ENCODE data around the gene OR1B1.
A peak's percentile ranks its signal among the peaks of the same experiment; 100 is the strongest.
"Not testable (repeated sequence)": the region's sequence is repeated elsewhere in the genome, so short reads cannot be mapped to it uniquely, and the experiment has no call there.

Gene OR1B1

DNA sequence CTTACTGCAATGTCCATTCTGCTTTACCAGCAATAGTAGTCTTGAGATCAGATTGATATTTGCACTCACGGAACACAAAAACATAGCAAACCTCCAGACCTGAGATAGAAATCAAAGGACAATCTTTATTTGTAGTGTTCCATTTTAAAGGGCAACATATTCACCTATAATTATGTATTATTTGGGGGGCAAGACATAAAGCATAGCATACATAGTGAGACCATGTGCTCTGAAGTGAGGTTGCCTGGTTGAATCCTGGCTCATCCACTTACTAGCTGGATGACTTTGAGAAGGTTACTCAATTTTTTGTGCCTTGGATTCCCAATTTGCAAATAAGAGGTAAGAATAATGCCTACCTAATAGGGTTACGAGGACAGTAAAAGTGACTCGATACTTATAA lies at the start of gene OR1B1:
TSS of gene OR1B1 (minus strand) at position 101 of the 400 bp plus-strand sequence.
- no peak for DNase-seq (ENCODE audit: low spot score)

DNA sequence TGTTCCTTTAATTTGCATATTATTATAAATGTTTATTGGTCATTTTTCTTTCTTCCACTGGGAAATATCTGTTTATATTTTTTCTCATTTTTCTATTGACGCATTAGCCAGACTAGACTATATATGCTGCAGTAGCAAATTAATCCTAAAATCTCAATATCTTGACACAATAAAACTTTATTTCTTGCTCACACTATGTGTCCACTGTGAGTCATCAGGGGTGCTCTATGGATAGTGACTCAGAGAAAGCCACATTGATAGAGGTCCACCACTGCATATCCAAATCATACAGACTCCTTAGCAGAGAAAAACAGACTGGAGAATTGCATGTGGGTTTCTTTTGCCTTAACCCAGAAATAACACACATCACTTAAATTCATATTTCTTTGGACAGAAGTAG lies 38.3 kb upstream of the OR1B1 start:
- DNase-seq (ENCODE audit: low spot score) = no peak

DNA sequence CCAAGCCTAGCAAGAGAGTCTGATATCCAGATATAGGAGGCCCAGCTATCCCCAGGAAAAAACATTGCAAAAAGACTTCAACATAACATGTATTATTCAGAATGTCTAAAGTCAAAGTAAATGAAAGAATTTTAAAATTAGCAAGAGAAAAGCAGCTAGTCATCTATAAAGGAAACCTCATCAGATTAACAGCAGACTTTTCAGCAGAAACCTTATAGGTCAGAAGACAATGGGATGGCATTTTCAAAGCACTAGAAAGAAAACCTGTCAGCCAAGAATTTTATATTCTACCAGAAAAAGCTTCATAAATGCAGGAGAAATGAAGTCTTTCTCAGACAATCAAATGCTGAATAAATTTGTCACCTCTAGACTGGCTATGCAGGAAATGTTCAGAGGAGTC lies 27.4 kb upstream of the OR1B1 start:
- no peak for DNase-seq (ENCODE audit: low spot score)

DNA sequence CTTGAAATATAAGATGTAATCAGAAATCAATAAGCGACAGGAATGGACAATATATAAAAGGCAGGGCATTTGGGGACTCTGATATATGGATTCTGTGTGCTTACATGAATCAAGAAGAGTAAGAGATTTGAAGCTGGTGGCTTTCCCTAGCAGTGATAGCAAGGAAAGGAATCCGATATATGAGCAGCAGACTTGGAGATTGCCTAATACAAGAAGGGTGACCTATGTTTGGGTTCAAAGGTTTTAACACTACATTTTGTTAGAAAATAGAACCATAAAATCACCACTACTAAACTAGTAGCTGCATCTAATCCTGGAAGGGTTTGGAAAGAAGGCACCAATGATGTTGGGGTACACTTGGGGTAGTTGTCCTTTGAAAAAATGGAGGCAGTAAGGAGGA lies 15.1 kb upstream of the OR1B1 start:
- no peak for DNase-seq (ENCODE audit: low spot score)

DNA sequence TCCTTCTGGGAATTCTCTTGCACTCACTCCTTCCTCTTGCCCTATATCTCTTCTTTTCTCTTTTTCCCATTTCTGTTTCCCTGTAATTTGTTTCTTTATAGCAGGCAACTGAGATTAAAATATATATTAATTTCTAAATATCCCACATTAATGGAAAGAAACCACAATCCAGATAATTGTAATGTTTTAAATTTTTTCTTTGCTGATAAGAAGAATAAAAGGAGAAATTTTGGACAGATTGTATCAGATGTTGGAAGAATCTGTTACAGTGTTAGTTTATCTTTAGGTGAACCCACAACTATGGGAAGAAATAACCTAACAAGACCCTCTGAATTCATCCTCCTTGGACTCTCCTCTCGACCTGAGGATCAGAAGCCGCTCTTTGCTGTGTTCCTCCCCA lies 4.0 kb upstream of the OR1B1 start, which contains the start of gene OR1L1:
TSS of gene OR1L1 (plus strand) at position 301 of the 400 bp plus-strand sequence. CDS start at position 301, 0 bp downstream.
- no peak for DNase-seq (ENCODE audit: low spot score)

DNA sequence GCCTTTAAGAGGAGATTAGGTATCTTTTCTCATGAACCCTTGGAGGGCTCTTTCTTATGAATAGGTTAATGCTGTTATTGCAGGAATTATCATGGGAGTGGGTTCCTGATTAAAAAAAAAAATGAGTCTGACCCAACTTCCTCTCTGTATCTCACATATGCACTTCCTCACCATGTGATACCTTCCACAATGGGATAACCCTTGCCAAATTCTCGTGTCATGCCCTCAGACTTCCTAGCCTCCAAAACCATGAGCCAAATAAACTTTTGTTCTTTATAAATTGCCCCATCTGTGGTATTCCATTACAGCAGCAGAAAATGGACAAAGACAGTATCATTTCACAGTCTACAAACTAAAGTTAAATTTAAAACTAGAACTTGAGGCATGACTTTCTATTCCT lies 1.0 kb downstream of the OR1B1 start:
- no peak for DNase-seq (ENCODE audit: low spot score)

DNA sequence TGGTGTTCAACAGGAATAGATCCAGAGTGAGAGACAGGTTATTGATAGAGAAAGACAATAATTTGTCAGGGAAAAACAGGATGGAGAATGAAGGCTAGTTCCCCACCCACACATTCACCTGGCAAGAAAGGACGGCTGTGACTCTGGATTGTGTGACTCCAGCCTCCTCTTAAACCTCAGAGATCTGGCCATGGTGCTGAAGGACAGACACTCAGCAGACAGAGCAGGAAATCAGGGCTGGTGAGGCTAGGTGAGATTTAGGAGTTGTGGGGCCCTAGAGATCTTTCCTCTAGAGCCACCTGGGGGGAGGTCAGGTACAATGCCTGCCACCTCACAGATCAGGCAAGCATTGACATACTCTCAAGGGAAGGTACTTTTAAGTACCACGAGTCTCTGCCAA lies 15.2 kb downstream of the OR1B1 start:
- peak; percentile 7 for DNase-seq (ENCODE audit: low spot score)

DNA sequence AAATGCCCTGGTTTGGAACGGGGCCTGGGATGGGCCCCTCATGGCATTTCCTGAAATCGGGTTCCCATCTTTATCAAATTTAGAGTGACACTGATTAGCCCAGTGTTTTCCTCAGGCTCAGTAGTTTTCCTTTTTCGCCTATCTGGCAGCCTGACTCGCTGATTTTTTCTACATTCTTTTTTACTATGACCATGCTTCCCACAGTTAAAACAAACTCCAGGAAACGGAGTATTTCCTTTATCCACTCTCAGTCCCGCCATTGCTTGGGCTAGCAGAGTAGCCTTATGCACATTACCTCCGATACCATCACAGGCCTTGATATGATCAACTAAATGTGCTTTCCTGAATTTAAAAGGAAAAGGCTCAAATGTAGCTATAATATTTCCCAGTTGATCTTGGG lies 37.4 kb downstream of the OR1B1 start:
- DNase-seq (ENCODE audit: low spot score) = no peak

DNA sequence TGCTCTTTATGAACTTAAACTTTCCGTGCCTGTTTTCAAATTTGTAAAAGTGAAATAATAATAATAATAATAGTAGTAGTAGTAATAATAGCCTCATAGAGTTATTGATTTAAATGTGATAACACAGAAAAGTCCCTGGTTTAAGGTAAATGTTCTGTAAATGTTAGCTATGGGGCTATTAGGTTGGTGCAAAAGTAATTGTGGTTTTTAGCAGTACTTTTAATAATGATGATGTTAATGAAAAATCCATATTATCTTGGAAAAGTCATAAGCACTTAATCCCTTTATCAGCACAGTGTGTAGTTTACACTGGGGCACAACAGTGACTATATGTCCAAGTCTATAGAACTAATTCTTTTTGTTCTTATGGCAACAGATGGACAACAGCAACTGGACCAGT lies 43.1 kb downstream of the OR1B1 start, which contains the start of gene OR1Q1:
TSS of gene OR1Q1 (plus strand) at position 377 of the 400 bp plus-strand sequence. CDS start at position 377, 0 bp downstream.
- no peak for DNase-seq (ENCODE audit: low spot score)

DNA sequence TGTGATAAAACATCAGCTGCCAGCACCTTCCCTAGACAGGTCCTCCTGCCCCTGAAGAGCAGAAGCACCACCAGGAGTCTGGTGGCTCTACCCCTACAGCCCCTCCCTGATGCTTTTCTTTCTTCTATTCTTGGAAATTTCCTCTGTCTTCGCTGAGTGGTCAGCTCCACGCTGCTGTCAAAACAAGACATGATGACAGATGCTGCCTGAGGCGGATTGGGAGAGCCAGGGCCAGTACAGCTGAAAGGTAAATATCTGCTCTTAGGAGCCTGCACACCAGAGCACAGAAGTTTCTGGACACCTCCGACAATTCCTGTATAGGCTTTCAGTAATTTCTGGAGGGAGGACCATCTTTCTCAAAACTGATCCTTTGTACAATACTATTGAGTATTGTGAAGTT lies 47.6 kb downstream of the OR1B1 start:
- DNase-seq (ENCODE audit: low spot score) = no peak

DNA sequence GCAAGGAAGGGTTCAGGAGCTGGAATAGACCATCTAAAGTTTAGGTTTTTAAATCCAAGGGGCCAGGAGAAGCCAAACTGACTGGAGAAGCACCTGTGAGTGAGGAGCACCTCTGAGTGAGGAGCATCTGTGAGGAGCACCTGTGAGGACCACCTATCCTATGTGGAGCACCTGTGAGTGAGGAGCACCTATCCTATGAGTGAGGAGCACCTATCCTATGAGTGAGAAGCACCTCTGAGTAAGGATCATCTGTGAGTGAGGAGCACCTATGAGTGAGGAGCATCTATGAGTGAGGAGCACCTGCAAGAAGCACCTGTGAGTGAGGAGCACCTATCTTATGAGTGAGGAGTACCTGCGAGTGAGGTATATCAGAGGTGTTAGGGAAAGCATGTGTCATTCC lies 50.8 kb downstream of the OR1B1 start:
- DNase-seq (ENCODE audit: low spot score) = no peak

DNA sequence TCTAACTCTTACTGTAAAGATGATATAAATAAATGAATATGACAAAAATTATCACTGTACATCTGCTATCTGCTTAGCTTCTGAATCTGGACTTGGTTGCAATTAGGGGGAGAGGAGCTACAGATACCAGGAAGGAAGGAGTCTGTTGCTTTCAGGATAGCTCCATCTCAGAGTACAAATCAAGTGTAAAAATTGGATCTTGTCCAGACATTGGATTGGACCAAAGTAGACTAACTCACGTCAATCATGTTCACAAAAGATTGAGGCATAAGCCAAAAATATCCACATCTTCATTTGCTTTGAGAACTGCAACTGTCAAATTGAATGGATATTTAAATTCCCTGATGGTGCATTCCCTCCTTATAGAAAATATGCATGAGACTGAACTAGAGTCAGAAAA lies 51.7 kb downstream of the OR1B1 start:
- DNase-seq (ENCODE audit: low spot score) = no peak

DNA sequence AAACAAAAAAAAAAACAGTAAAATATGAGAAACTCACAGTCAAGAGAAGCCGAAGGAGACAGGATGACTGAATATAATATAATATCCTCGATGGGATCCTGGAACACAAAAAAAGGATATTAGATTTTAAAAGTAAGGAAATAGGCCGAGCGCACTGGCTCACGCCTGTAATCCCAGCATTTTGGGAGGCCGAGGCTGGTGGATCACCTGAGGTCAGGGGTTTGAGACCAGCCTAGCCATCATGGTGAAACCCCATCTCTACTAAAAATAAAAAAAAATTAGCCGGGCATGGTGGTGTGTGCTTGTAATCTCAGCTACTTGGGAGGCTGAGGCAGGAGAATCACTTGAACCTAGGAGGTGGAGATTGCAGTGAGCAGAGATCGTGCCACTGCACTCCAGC lies 74.1 kb downstream of the OR1B1 start, which contains the start of gene OR1L8:
TSS of gene OR1L8 (minus strand) at position 101 of the 400 bp plus-strand sequence. CDS start 14,907 bp downstream, outside the sequence.
- DNase-seq (ENCODE audit: low spot score) = not testable (repeated sequence)

DNA sequence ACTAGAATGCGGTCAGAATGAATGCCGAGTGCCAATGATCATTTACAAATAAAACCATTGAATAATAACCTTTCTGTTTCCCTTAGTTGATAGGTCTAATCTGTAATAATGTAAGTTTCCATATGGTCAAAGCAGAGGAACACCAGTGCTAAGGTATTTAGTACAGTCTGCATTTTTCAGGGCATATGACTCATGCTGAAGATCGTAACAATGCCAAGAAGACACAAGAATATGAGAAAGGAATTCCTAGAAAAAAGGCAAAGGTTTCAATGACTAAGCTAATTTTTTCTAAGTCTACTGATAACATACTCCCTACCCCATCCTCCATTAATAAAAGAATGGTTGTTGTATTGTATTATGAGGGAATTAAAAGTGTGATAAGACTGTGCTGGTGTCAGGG lies 77.1 kb downstream of the OR1B1 start:
- DNase-seq (ENCODE audit: low spot score) = peak; percentile 69

DNA sequence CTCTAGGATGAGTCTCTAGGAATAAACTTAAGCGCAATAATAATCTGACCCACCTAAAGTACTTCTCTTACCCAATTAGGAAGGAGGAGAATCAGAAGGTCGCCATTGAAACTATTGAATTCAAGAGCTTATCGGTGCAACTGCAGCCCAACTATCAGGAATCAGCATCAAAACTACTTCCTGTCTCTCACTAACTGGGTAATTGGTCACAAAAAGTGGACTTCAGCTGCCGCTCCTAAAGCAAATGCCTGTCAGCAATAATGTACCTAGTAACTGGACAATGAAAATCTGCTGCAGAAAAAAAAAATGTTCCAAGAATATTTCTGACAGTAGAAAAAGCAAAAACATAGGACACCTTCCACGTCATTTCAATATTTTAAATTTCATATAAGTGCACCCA lies 77.6 kb downstream of the OR1B1 start:
- no peak for DNase-seq (ENCODE audit: low spot score)

Measured in GM03348 (cell line).